Activated T-cell treated with anti-CD3 and anti-CD28 coated beads, Interleukin-2, amount 50 U/mL, for 24 hours (primary cell): Measurements from ENCODE around the gene RIMOC1.
"Not testable (repeated sequence)": the region's sequence is repeated elsewhere in the genome, so short reads cannot be mapped to it uniquely, and the experiment has no call there.

ENCODE experiments used
- DNase-seq: peaks from one replicate; pipeline ENCODE4 v3.0.0-alpha.2; 2020
- H3K27ac Mint-ChIP-seq: 2 replicates; pipeline ENCODE4 v1.8.0; 2020; ENCODE audit warnings: mild to moderate bottlenecking, mixed read lengths
- H3K27me3 Mint-ChIP-seq: 2 replicates; pipeline ENCODE4 v1.8.0; 2020; ENCODE audit warnings: mixed read lengths
- H3K36me3 Mint-ChIP-seq: 2 replicates; pipeline ENCODE4 v1.8.0; 2020; ENCODE audit warnings: low read depth, mixed read lengths
- H3K4me1 Mint-ChIP-seq: 2 replicates; pipeline ENCODE4 v1.8.0; 2020; ENCODE audit warnings: low read depth, mixed read lengths
- H3K4me3 Mint-ChIP-seq: 2 replicates; pipeline ENCODE4 v1.8.0; 2020; ENCODE audit warnings: mild to moderate bottlenecking, moderate library complexity, mixed read lengths
- H3K9me3 Mint-ChIP-seq: 2 replicates; pipeline ENCODE4 v1.8.0; 2020; ENCODE audit warnings: mixed read lengths

Gene RIMOC1

GRCh38 chr5:41921166-41921565 lies 17.0 kb downstream of the RIMOC1 start:
- no peaks in the 10 kb centered on the region for H3K9me3 Mint-ChIP-seq
- no peak overlapping the region for H3K4me3 Mint-ChIP-seq
- peak overlapping the region; percentile 5 for H3K27ac Mint-ChIP-seq
- peaks cover 66% of the 10 kb centered on the region for H3K36me3 Mint-ChIP-seq
- peaks cover 37% of the 10 kb centered on the region for H3K4me1 Mint-ChIP-seq
- H3K27me3 Mint-ChIP-seq, result no peaks in the 10 kb centered on the region
- DNase-seq, result no peak

DNA sequence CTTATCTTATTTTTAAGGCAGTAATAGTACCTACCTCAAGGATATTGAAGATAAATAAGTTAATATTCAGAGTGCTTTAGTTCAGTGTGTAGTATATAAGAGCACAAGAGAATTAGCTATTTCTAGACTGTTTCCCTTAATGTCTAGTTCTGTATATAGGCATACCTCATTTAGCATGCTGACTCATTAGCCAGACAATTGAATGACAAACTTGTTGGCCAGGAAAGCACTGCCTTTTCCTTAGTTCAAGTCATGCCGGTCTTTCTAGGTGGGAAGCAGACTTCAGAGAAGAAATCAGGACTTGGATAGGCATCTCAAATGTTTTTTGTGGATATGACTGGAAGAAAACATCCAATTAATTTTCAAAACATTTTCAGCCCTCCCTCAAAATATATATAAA lies 17.7 kb downstream of the RIMOC1 start:
- no peak overlapping the region for H3K4me3 Mint-ChIP-seq
- H3K27me3 Mint-ChIP-seq, result no peaks in the 10 kb centered on the region
- peaks cover 41% of the 10 kb centered on the region for H3K4me1 Mint-ChIP-seq
- peak overlapping the region; percentile 52 for H3K27ac Mint-ChIP-seq
- no peaks in the 10 kb centered on the region for H3K9me3 Mint-ChIP-seq
- DNase-seq, result no peak
- peaks cover 59% of the 10 kb centered on the region for H3K36me3 Mint-ChIP-seq

DNA sequence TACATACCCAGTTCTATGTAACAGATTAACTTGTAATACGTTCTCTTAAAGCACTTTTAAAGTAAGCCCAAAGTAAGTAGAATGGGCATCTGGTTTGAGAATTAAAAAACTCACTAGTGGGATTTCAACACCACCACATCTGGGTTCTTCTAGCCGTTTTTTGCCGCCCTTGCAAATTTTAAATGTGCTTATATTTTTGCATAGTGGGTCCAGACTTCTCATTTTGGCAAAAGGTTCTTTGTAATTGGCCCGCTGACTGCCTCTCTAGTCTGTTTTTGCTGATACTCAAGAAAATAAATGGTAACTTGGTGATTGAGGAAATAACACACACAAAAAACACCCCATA lies 20.4 kb downstream of the RIMOC1 start:
- H3K9me3 Mint-ChIP-seq, result no peaks in the 10 kb centered on the region
- H3K4me1 Mint-ChIP-seq, result peaks cover 39% of the 10 kb centered on the region
- H3K27ac Mint-ChIP-seq, result peak overlapping the region; percentile 99
- H3K27me3 Mint-ChIP-seq, result no peaks in the 10 kb centered on the region
- peak overlapping the region; percentile 89 for H3K4me3 Mint-ChIP-seq
- DNase-seq, result no peak
- H3K36me3 Mint-ChIP-seq, result peaks cover 46% of the 10 kb centered on the region

GRCh38 chr5:41924872-41925554 lies 20.9 kb downstream of the RIMOC1 start, which contains the start of gene FBXO4:
FBXO4 (plus strand) TSS chr5:41925281; CDS start chr5:41925310, 29 bp downstream.
- Mint-ChIP-seq H3K4me3 (peak within 1 kb of the TSS; percentile 89), H3K27me3 (no peaks in the 10 kb centered on the region), H3K27ac (peak within 1 kb of the TSS; percentile 99), H3K9me3 (no peaks in the 10 kb centered on the region), H3K4me1 (peaks cover 38% of the 10 kb centered on the region), H3K36me3 (peaks cover 45% of the 10 kb centered on the region)
- DNase-seq, result peak; percentile 91

GRCh38 chr5:41925555-41925951 lies 21.4 kb downstream of the RIMOC1 start:
- Mint-ChIP-seq H3K36me3 (peaks cover 45% of the 10 kb centered on the region), H3K27ac (peak overlapping the region; percentile 99), H3K27me3 (no peaks in the 10 kb centered on the region), H3K4me1 (peaks cover 38% of the 10 kb centered on the region), H3K9me3 (no peaks in the 10 kb centered on the region), H3K4me3 (peak overlapping the region; percentile 89)
- no peak for DNase-seq

GRCh38 chr5:41927604-41928003 lies 23.5 kb downstream of the RIMOC1 start:
- Mint-ChIP-seq H3K27me3 (no peaks in the 10 kb centered on the region), H3K27ac (no peak overlapping the region), H3K4me1 (peaks cover 28% of the 10 kb centered on the region), H3K9me3 (no peaks in the 10 kb centered on the region), H3K36me3 (peaks cover 48% of the 10 kb centered on the region), H3K4me3 (no peak overlapping the region)
- no peak for DNase-seq

DNA sequence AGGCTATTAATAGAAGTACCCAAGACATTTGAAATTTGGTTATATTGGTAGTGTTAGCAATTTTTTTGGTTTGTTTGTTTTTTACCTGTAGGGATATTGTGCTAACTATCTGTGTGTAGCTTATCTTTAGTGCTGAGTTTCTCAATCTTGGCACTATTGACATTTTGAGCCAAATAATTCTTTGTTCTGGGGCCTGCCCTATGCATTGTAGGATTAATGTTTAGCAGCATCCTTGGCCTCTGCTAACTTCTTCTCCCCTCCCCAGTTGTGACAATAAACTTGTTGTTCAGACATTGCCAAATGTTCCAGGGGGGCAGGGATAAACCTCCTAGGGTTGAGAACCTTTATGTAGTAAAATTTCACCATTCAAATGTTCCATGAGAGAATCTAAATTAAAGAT lies 24.9 kb downstream of the RIMOC1 start:
- Mint-ChIP-seq H3K36me3 (peaks cover 55% of the 10 kb centered on the region), H3K27me3 (no peaks in the 10 kb centered on the region), H3K27ac (no peak overlapping the region), H3K4me1 (peaks cover 24% of the 10 kb centered on the region), H3K4me3 (no peak overlapping the region), H3K9me3 (no peaks in the 10 kb centered on the region)
- DNase-seq, result no peak

- no peak overlapping the region for H3K27ac Mint-ChIP-seq
- no peaks in the 10 kb centered on the region for H3K9me3 Mint-ChIP-seq
- H3K27me3 Mint-ChIP-seq, result no peaks in the 10 kb centered on the region
- DNase-seq, result no peak
- H3K4me3 Mint-ChIP-seq, result no peak overlapping the region
- H3K4me1 Mint-ChIP-seq, result no peaks in the 10 kb centered on the region
- H3K36me3 Mint-ChIP-seq, result peaks cover 77% of the 10 kb centered on the region
Observed at GRCh38 chr5:41932770-41933169, 28.6 kb downstream of the RIMOC1 start.

- Mint-ChIP-seq H3K27ac (no peak overlapping the region), H3K36me3 (peaks cover 75% of the 10 kb centered on the region), H3K27me3 (no peaks in the 10 kb centered on the region), H3K4me1 (no peaks in the 10 kb centered on the region), H3K4me3 (no peak overlapping the region), H3K9me3 (no peaks in the 10 kb centered on the region)
- no peak for DNase-seq
Observed at GRCh38 chr5:41935544-41935943, 31.4 kb downstream of the RIMOC1 start.

DNA sequence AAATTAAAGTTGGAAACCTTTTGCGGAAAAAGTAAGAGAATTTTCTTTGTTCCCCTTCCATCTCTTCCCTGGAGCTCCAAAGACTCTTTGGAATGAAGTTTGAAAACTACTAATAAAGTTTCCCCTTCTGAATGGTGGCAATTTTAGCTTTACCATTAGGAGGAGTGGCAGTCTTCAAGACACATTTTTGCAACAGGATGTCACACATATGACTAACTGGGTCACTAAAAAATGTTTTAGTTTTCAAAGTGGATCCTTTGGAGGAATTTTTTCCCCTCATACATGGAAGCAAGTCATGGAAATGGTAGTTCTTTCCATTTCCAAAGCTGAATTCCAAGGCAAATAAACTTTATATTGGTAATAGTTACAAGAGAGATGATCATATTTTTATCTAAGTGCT lies 36.5 kb downstream of the RIMOC1 start:
- no peak for DNase-seq
- no peak overlapping the region for H3K27ac Mint-ChIP-seq
- no peaks in the 10 kb centered on the region for H3K27me3 Mint-ChIP-seq
- H3K9me3 Mint-ChIP-seq, result no peaks in the 10 kb centered on the region
- no peak overlapping the region for H3K4me3 Mint-ChIP-seq
- H3K4me1 Mint-ChIP-seq, result no peaks in the 10 kb centered on the region
- H3K36me3 Mint-ChIP-seq, result peaks cover 49% of the 10 kb centered on the region

DNA sequence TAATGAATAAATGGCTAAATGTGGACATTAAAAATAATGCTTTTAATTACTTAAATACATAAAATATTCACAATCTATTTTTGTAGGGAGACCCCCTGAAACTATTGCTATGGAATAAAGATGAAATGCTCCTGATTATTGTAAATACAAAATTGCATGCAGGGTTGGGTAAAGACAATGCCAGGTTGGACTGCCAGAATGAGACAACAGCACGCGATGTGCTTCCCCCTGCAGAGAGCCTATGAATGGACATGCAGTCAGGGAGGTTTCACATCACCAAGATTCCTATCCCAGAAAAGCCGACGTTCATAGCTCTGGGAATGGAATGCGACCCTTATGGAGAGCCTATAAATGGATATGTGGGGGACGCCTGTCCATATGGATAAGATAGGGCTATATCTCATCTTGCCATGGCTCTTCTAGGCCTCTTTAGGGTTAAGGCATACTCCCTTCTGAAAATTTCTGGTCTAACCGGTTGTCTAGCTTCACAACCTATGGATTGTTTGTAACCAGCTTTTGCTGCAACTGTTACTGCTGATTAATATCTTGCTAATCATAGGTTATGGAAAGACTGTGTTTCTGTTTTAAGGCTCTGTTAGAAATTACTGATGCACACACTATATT lies 41.3 kb downstream of the RIMOC1 start:
- H3K4me1 Mint-ChIP-seq, result not testable (repeated sequence)

GRCh38 chr5:41951224-41951623 lies 47.1 kb downstream of the RIMOC1 start:
- Mint-ChIP-seq H3K36me3 (no peaks in the 10 kb centered on the region), H3K4me3 (no peak overlapping the region), H3K4me1 (no peaks in the 10 kb centered on the region), H3K9me3 (peaks cover 7% of the 10 kb centered on the region), H3K27ac (no peak overlapping the region), H3K27me3 (peaks cover 8% of the 10 kb centered on the region)
- no peak for DNase-seq

More for the DNA sequence above, 41.3 kb downstream of the RIMOC1 start:
- DNase-seq, H3K27ac Mint-ChIP-seq, H3K9me3 Mint-ChIP-seq, H3K4me3 Mint-ChIP-seq, H3K27me3 Mint-ChIP-seq: not testable (repeated sequence)
- peaks cover 18% of the 10 kb centered on the region for H3K36me3 Mint-ChIP-seq
